HEK293 (cell line): ENCODE data around the gene CEP85L.

Experiments
- HOXA7 ChIP-seq: sonication (generic); formaldehyde crosslinking; IDR thresholded peaks from 2 replicates; pipeline ENCODE4 v1.8.1; 2022; ENCODE audit warnings: missing genetic modification reagents, borderline replicate concordance
- ZBTB1 ChIP-seq: fragments of 450-650 bp; formaldehyde crosslinking; IDR thresholded peaks from 2 replicates; pipeline ENCODE4 v1.5.1; 2016; ENCODE audit warnings: missing biosample characterization, missing genetic modification characterization
- ZNF239 ChIP-seq: fragments of 450-650 bp; formaldehyde crosslinking; IDR thresholded peaks from 2 replicates; pipeline ENCODE4 v1.5.1; 2016; ENCODE audit warnings: missing biosample characterization, missing genetic modification characterization
- ZNF24 ChIP-seq: fragments of 450-650 bp; formaldehyde crosslinking; IDR thresholded peaks from 2 replicates; pipeline ENCODE4 v1.5.1; 2016; ENCODE audit warnings: missing biosample characterization, missing genetic modification characterization
- ZNF560 ChIP-seq: fragments of 450-650 bp; formaldehyde crosslinking; IDR thresholded peaks from 2 replicates; pipeline ENCODE4 v1.5.1; 2017; ENCODE audit warnings: missing biosample characterization, missing genetic modification characterization, borderline replicate concordance
- TF ChIP-seq, protein P1 (sequence below): fragments of 450-650 bp; formaldehyde crosslinking; IDR thresholded peaks from 2 replicates; pipeline ENCODE4 v1.5.1; 2016; ENCODE audit warnings: missing biosample characterization, missing genetic modification characterization
- TF ChIP-seq, protein P2 (sequence below): fragments of 450-650 bp; formaldehyde crosslinking; IDR thresholded peaks from 2 replicates; pipeline ENCODE4 v1.5.1; 2016; ENCODE audit warnings: missing biosample characterization, missing genetic modification characterization

DNA sequence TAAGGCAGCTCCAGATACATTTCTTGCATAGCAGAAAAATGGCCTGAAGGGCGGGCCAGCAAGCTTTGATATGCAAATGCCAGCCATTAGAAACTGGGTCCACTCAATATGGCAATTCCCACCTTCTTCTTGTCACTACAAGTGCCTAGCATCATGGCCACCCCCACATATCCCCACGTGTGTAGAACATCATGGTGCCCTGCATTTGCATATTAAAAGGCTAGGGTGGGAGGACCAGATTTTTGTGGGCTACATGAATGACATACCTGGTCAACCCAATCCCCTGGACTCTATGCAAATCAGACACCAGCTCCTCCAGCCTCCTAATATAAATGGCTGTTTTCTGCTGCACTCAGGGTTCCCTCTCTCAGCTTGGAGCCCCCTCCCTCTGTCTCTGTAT, 71.6 kb downstream of the CEP85L start:
- TF ChIP-seq ZNF560 (tag by site-specific recombination) (no peak), HOXA7 (CRISPR knock-in tag) (no peak), ZNF24 (no peak), ZNF239 (tag by site-specific recombination) (no peak), ZBTB1 (tag by site-specific recombination) (no peak)
- TF ChIP-seq, protein P1, sequence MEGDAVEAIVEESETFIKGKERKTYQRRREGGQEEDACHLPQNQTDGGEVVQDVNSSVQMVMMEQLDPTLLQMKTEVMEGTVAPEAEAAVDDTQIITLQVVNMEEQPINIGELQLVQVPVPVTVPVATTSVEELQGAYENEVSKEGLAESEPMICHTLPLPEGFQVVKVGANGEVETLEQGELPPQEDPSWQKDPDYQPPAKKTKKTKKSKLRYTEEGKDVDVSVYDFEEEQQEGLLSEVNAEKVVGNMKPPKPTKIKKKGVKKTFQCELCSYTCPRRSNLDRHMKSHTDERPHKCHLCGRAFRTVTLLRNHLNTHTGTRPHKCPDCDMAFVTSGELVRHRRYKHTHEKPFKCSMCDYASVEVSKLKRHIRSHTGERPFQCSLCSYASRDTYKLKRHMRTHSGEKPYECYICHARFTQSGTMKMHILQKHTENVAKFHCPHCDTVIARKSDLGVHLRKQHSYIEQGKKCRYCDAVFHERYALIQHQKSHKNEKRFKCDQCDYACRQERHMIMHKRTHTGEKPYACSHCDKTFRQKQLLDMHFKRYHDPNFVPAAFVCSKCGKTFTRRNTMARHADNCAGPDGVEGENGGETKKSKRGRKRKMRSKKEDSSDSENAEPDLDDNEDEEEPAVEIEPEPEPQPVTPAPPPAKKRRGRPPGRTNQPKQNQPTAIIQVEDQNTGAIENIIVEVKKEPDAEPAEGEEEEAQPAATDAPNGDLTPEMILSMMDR (tag by site-specific recombination) = no peak
- TF ChIP-seq, protein P2, sequence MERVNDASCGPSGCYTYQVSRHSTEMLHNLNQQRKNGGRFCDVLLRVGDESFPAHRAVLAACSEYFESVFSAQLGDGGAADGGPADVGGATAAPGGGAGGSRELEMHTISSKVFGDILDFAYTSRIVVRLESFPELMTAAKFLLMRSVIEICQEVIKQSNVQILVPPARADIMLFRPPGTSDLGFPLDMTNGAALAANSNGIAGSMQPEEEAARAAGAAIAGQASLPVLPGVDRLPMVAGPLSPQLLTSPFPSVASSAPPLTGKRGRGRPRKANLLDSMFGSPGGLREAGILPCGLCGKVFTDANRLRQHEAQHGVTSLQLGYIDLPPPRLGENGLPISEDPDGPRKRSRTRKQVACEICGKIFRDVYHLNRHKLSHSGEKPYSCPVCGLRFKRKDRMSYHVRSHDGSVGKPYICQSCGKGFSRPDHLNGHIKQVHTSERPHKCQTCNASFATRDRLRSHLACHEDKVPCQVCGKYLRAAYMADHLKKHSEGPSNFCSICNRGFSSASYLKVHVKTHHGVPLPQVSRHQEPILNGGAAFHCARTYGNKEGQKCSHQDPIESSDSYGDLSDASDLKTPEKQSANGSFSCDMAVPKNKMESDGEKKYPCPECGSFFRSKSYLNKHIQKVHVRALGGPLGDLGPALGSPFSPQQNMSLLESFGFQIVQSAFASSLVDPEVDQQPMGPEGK (tag by site-specific recombination) = no peak
